Fibroblast of lung (primary cell): ENCODE results near the gene ALDH7A1. TPM values are rescaled to one million over a fixed set of nuclear protein-coding genes. Genes with fewer than 3 reads are reported as not detected.

Experiments used
- DNase-seq, 2 donors: peaks; one replicate each; pipeline versions ENCODE4 v3.0.0 to v3.0.0-alpha.2; 2010; ENCODE audit warnings: low read depth in 2 of 2
- H2AFZ ChIP-seq: 2 replicates; pipeline ENCODE4 v1.5.1; 2012; ENCODE audit warnings: low read length, control low read depth, inconsistent platforms
- H3K27ac ChIP-seq: 2 replicates; pipeline ENCODE4 v1.5.1; 2011; ENCODE audit warnings: low read length, control low read depth; ENCODE audit not compliant: insufficient read depth
- H3K27me3 ChIP-seq: 2 replicates; pipeline ENCODE4 v1.5.1; 2011; ENCODE audit warnings: mild to moderate bottlenecking, low read length; ENCODE audit not compliant: control insufficient read depth, insufficient read depth
- H3K36me3 ChIP-seq: 2 replicates; pipeline ENCODE4 v1.5.1; 2011; ENCODE audit warnings: low read length; ENCODE audit not compliant: control insufficient read depth, insufficient read depth
- H3K4me1 ChIP-seq: 2 replicates; pipeline ENCODE4 v1.5.1; 2011; ENCODE audit warnings: low read length; ENCODE audit not compliant: control insufficient read depth, insufficient read depth; ENCODE audit errors: extremely low read depth
- H3K4me2 ChIP-seq: 2 replicates; pipeline ENCODE4 v1.5.1; 2011; ENCODE audit warnings: low read length, control low read depth; ENCODE audit not compliant: insufficient read depth; ENCODE audit errors: extremely low read depth
- H3K4me3 ChIP-seq, 4 experiments: fragments of 200-600 bp in 1 of 4; sonication (generic) in 1 of 4; replicated peaks in 1 of 4; 2 replicates each; pipeline ENCODE4 v1.5.1; 2011 to 2016; ENCODE audit warnings: low read length in 4 of 4, low read depth in 3 of 4, mild to moderate bottlenecking in 3 of 4, control low read depth in 2 of 4, inconsistent platforms in 1 of 4, mixed read lengths in 1 of 4; ENCODE audit not compliant: insufficient read depth in 1 of 4; ENCODE audit errors: control extremely low read depth in 1 of 4
- H3K79me2 ChIP-seq: 2 replicates; pipeline ENCODE4 v1.5.1; 2012; ENCODE audit warnings: mild to moderate bottlenecking, low read length, inconsistent platforms; ENCODE audit not compliant: control insufficient read depth, insufficient read depth
- H3K9ac ChIP-seq: 2 replicates; pipeline ENCODE4 v1.5.1; 2011; ENCODE audit warnings: mild to moderate bottlenecking, low read length, control low read depth; ENCODE audit not compliant: insufficient read depth
- H3K9me3 ChIP-seq: 2 replicates; pipeline ENCODE4 v1.5.1; 2012; ENCODE audit warnings: low read depth, low read length; ENCODE audit not compliant: control insufficient read depth, insufficient read depth
- H4K20me1 ChIP-seq: 2 replicates; pipeline ENCODE4 v1.5.1; 2011; ENCODE audit warnings: low read length; ENCODE audit not compliant: control insufficient read depth, insufficient read depth; ENCODE audit errors: extremely low read depth
- CTCF ChIP-seq, 2 donors: IDR thresholded peaks in 1 of 2; conservative IDR thresholded peaks in 1 of 2; 1 replicate in 1 of 2; 2 replicates in 1 of 2; pipeline ENCODE4 v1.5.1; 2011 to 2012; ENCODE audit warnings: low read length in 2 of 2, control low read depth in 1 of 2, inconsistent platforms in 1 of 2, low read depth in 1 of 2, mild to moderate bottlenecking in 1 of 2
- EZH2 ChIP-seq: IDR thresholded peaks from 2 replicates; pipeline ENCODE4 v1.5.1; 2012; ENCODE audit warnings: low read length, control low read depth, mild to moderate bottlenecking; ENCODE audit errors: missing control alignments
- polyA plus RNA-seq, 2 donors: library from polyadenylated mRNA; depleted of rRNA in 1 of 2; stranded (reverse) in 1 of 2; unstranded in 1 of 2; fragments of >200 nt; gene quantifications; 2 replicates each; pipeline ENCODE4 v1.2.1, GENCODE V29; 2011 to 2012; ENCODE audit warnings: missing spikeins in 1 of 2
- total RNA-seq: library from RNA; depleted of rRNA; stranded (reverse); fragments of >200 nt; gene quantifications from 2 replicates; pipeline ENCODE4 v1.2.1, GENCODE V29; 2014

ALDH7A1 gene
- total and polyA plus RNA-seq, 2 donors (not counting 1 experiment from before 2014, with no cell fraction given), result 44.8 to 53.3 TPM

GRCh38 chr5:126516133-126516532 lies 78.9 kb downstream of the ALDH7A1 start:
- Histone ChIP-seq H3K4me1 (peaks cover 12% of the 10 kb centered on the region), H3K9ac (no peak overlapping the region), H3K9me3 (no peaks in the 10 kb centered on the region), H3K36me3 (no peaks in the 10 kb centered on the region), H3K79me2 (no peaks in the 10 kb centered on the region), H2AFZ (no peak overlapping the region), H3K27ac (no peak overlapping the region), H3K4me3 (no peak overlapping the region), H3K4me2 (no peak overlapping the region), H3K27me3 (no peaks in the 10 kb centered on the region), H4K20me1 (no peaks in the 10 kb centered on the region)
- peak; percentile 21 to 59 for DNase-seq
- TF ChIP-seq CTCF (conservative IDR thresholded peaks at IDR 0.05 in 1 of 2, IDR thresholded peaks at IDR 0.05 in 1 of 2; ENCODE audit: low read depth in 1 of 2, low read length in 2 of 2) (no peak), EZH2 (no peak)

GRCh38 chr5:126515337-126515736 lies 79.7 kb downstream of the ALDH7A1 start:
- Histone ChIP-seq H3K27me3 (no peaks in the 10 kb centered on the region), H3K79me2 (no peaks in the 10 kb centered on the region), H3K4me3 (no peak overlapping the region), H3K36me3 (no peaks in the 10 kb centered on the region), H3K4me1 (peaks cover 12% of the 10 kb centered on the region), H4K20me1 (no peaks in the 10 kb centered on the region), H3K4me2 (no peak overlapping the region), H3K9ac (no peak overlapping the region), H3K27ac (no peak overlapping the region), H2AFZ (no peak overlapping the region), H3K9me3 (no peaks in the 10 kb centered on the region)
- no peak for TF ChIP-seq EZH2
- no peak for TF ChIP-seq CTCF (conservative IDR thresholded peaks at IDR 0.05 in 1 of 2, IDR thresholded peaks at IDR 0.05 in 1 of 2; ENCODE audit: low read depth in 1 of 2, low read length in 2 of 2)
- DNase-seq, result no peak

- Histone ChIP-seq H3K27ac (peak overlapping the region; percentile 57), H2AFZ (no peak overlapping the region), H3K4me1 (peaks cover 8% of the 10 kb centered on the region), H3K27me3 (no peaks in the 10 kb centered on the region), H3K4me2 (no peak overlapping the region), H3K79me2 (no peaks in the 10 kb centered on the region), H3K36me3 (no peaks in the 10 kb centered on the region), H3K9ac (no peak overlapping the region), H3K4me3 (no peak overlapping the region), H4K20me1 (no peaks in the 10 kb centered on the region), H3K9me3 (no peaks in the 10 kb centered on the region)
- TF ChIP-seq EZH2, result no peak
- TF ChIP-seq CTCF (conservative IDR thresholded peaks at IDR 0.05 in 1 of 2, IDR thresholded peaks at IDR 0.05 in 1 of 2; ENCODE audit: low read depth in 1 of 2, low read length in 2 of 2), result no peak
- DNase-seq, result no peak
Observed at GRCh38 chr5:126514558-126515141, 80.4 kb downstream of the ALDH7A1 start.
